ENCODE measurements around the gene P2RX5.
A peak's percentile ranks its signal among the peaks of the same experiment; 100 is the strongest.

P2RX5 gene

DNA sequence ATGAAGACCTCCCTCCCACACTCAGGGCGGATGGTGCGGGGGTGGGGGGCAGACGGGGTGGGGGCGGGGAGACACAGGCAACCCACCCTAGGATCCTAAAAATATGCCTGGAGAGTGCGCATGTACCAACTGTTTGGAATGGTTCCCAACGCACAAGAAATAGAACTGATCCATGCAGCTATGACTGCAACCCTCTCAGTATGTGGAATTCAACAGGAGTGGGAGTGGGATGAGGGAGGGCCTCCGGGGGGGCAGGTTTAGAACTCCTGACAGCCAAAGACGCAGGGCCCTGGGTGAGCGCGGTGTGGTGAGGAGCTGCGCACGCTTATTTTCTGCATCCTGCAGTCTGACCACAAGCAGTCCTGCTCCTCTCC is 1.1 kb upstream of the P2RX5 start:
- no peak overlapping the region for H4K8ac ChIP-seq (ENCODE audit: low read depth, low read length)
- H2AK5ac ChIP-seq (ENCODE audit: low read length) = no peak overlapping the region
- no peaks in the 10 kb centered on the region for H3K79me2 ChIP-seq (ENCODE audit: control insufficient read depth, insufficient read depth, low read length)
- H2BK15ac ChIP-seq (replicated peaks; ENCODE audit: low read depth) = no peak overlapping the region
- WGBS (ENCODE audit: extremely low coverage, insufficient coverage, low lambda C conversion rate) = no CpG with 5 or more reads among the region's 12 CpGs
- no peak overlapping the region for H3K9ac ChIP-seq (ENCODE audit: low read length)
- H3K56ac ChIP-seq (ENCODE audit: low read length) = no peak overlapping the region
- peaks cover 29% of the 10 kb centered on the region for H3K27me3 ChIP-seq (ENCODE audit: insufficient read depth, low read length, poor library complexity)
- no peak overlapping the region for H3K4me3 ChIP-seq (ENCODE audit: low read length)
- no peak overlapping the region for H4K5ac ChIP-seq (ENCODE audit: low read length)
- no peak overlapping the region for H3K23ac ChIP-seq (ENCODE audit: low read length)
- no peak overlapping the region for H3K27ac ChIP-seq (ENCODE audit: low read depth, low read length)
- H3K79me1 ChIP-seq (ENCODE audit: low read length) = no peaks in the 10 kb centered on the region
- H3K4me1 ChIP-seq (ENCODE audit: control insufficient read depth, low read depth, low read length) = no peaks in the 10 kb centered on the region
- no peak overlapping the region for H2BK120ac ChIP-seq (ENCODE audit: low read depth, low read length)
- no peaks in the 10 kb centered on the region for H3K36me3 ChIP-seq (ENCODE audit: control insufficient read depth, insufficient read depth, low read length)
- DNase-seq = no peak
- no peak overlapping the region for H3K18ac ChIP-seq (ENCODE audit: low read length)
- H3K4ac ChIP-seq (ENCODE audit: low read depth, low read length) = no peak overlapping the region
- no peak overlapping the region for H3K4me2 ChIP-seq (ENCODE audit: low read length)
- no peak overlapping the region for H2BK5ac ChIP-seq (ENCODE audit: low read length)

DNA sequence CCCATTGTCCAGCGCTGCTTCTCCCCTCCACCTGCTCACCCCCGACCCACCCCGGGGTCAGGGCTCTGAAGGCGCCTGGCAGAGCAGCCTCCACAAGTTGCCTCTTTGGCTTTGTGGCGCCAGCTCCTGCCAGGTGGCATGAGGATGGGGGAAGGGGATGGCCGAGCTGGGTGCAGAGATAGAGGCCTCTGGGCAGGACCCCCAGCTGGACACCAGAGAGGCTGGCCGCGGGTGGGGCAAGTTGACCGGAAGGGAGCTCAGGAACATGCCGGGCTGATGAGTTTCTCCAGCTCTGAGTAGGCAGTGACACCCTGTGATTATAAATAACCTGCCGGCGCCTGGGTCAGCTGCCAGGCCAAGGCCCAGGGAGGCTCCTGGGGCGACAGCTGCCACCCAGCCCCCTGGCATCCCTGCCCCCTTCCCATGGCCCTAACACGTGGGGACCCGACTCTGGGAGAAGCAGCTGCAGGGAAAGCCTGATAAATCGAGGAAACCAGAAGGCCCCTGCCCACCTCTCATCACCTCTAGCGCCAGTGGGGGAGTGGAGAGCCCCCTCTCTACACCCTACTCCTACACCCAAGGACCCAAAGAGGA is 729 bp downstream of the P2RX5 start:
- no peak overlapping the region for H3K23ac ChIP-seq (ENCODE audit: low read length)
- H3K18ac ChIP-seq (ENCODE audit: low read length) = no peak overlapping the region
- no peak overlapping the region for H2BK120ac ChIP-seq (ENCODE audit: low read depth, low read length)
- no peak overlapping the region for H3K9ac ChIP-seq (ENCODE audit: low read length)
- no peak overlapping the region for H3K4ac ChIP-seq (ENCODE audit: low read depth, low read length)
- no peaks in the 10 kb centered on the region for H3K79me1 ChIP-seq (ENCODE audit: low read length)
- H2AK5ac ChIP-seq (ENCODE audit: low read length) = no peak overlapping the region
- H3K27ac ChIP-seq (ENCODE audit: low read depth, low read length) = no peak overlapping the region
- H3K36me3 ChIP-seq (ENCODE audit: control insufficient read depth, insufficient read depth, low read length) = no peaks in the 10 kb centered on the region
- H3K27me3 ChIP-seq (ENCODE audit: insufficient read depth, low read length, poor library complexity) = peaks cover 29% of the 10 kb centered on the region
- H3K4me1 ChIP-seq (ENCODE audit: control insufficient read depth, low read depth, low read length) = no peaks in the 10 kb centered on the region
- peak overlapping the region; percentile 2 for H3K56ac ChIP-seq (ENCODE audit: low read length)
- no peak overlapping the region for H2BK5ac ChIP-seq (ENCODE audit: low read length)
- H3K4me3 ChIP-seq (ENCODE audit: low read length) = no peak overlapping the region
- no peaks in the 10 kb centered on the region for H3K79me2 ChIP-seq (ENCODE audit: control insufficient read depth, insufficient read depth, low read length)
- H4K8ac ChIP-seq (ENCODE audit: low read depth, low read length) = no peak overlapping the region
- no peak overlapping the region for H4K5ac ChIP-seq (ENCODE audit: low read length)
- no peak for DNase-seq
- no peak overlapping the region for H2BK15ac ChIP-seq (replicated peaks; ENCODE audit: low read depth)
- WGBS (ENCODE audit: extremely low coverage, insufficient coverage, low lambda C conversion rate) = no CpG with 5 or more reads among the region's 17 CpGs
- peak overlapping the region; percentile 70 for H3K4me2 ChIP-seq (ENCODE audit: low read length)

DNA sequence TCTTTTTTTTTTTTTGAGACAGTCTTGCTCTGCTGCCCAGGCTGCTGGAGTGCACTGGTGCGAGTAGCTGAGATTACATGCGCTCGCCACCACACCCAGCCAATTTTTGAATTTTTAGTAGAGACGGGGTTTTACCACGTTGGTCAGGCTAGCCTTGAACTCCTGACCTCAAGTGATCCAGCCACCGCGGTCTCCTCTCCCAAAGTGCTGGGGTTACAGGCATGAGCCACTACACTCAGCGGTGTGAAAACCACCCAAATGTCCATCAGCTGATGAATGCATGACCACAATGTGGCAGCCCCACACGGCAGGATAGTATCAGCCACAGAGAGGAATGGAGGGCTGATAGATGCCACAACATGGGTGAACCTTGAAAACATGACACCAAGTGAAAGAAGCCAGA is 2.1 kb downstream of the P2RX5 start:
- no peaks in the 10 kb centered on the region for H3K79me2 ChIP-seq (ENCODE audit: control insufficient read depth, insufficient read depth, low read length)
- no peak for DNase-seq
- no peak overlapping the region for H2BK120ac ChIP-seq (ENCODE audit: low read depth, low read length)
- H3K56ac ChIP-seq (ENCODE audit: low read length) = no peak overlapping the region
- H3K36me3 ChIP-seq (ENCODE audit: control insufficient read depth, insufficient read depth, low read length) = no peaks in the 10 kb centered on the region
- no peak overlapping the region for H3K4ac ChIP-seq (ENCODE audit: low read depth, low read length)
- no peak overlapping the region for H3K23ac ChIP-seq (ENCODE audit: low read length)
- no peak overlapping the region for H2BK15ac ChIP-seq (replicated peaks; ENCODE audit: low read depth)
- H3K4me2 ChIP-seq (ENCODE audit: low read length) = no peak overlapping the region
- H3K9ac ChIP-seq (ENCODE audit: low read length) = no peak overlapping the region
- no peak overlapping the region for H3K18ac ChIP-seq (ENCODE audit: low read length)
- H4K8ac ChIP-seq (ENCODE audit: low read depth, low read length) = no peak overlapping the region
- no peak overlapping the region for H3K4me3 ChIP-seq (ENCODE audit: low read length)
- H3K27ac ChIP-seq (ENCODE audit: low read depth, low read length) = no peak overlapping the region
- H3K79me1 ChIP-seq (ENCODE audit: low read length) = no peaks in the 10 kb centered on the region
- peaks cover 29% of the 10 kb centered on the region for H3K27me3 ChIP-seq (ENCODE audit: insufficient read depth, low read length, poor library complexity)
- no peaks in the 10 kb centered on the region for H3K4me1 ChIP-seq (ENCODE audit: control insufficient read depth, low read depth, low read length)
- no peak overlapping the region for H4K5ac ChIP-seq (ENCODE audit: low read length)
- no peak overlapping the region for H2BK5ac ChIP-seq (ENCODE audit: low read length)
- WGBS (ENCODE audit: extremely low coverage, insufficient coverage, low lambda C conversion rate) = no CpG with 5 or more reads among the region's 9 CpGs
- H2AK5ac ChIP-seq (ENCODE audit: low read length) = no peak overlapping the region

DNA sequence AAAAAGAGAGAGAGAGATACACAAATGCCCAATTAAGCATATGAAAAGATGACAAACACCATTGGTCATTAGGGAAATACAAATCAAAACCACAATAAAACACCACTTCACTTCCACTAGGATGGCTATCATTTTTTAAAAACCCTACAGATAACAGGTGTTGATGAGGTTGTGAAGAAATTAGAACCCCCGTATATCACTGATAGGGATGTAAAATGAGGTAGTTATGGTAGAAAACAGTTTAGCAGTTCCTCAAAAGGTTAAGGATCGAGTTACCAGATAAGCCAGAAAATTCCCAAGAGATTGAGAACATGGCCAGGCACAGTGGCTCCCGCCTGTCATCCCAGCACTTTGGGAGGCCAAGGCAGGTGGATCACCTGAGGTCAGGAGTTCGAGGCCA is 2.8 kb downstream of the P2RX5 start:
- no peak overlapping the region for H3K18ac ChIP-seq (ENCODE audit: low read length)
- H3K4me3 ChIP-seq (ENCODE audit: low read length) = no peak overlapping the region
- no peak overlapping the region for H3K56ac ChIP-seq (ENCODE audit: low read length)
- WGBS (ENCODE audit: extremely low coverage, insufficient coverage, low lambda C conversion rate) = no CpG with 5 or more reads among the region's 4 CpGs
- no peaks in the 10 kb centered on the region for H3K79me2 ChIP-seq (ENCODE audit: control insufficient read depth, insufficient read depth, low read length)
- no peak overlapping the region for H2BK5ac ChIP-seq (ENCODE audit: low read length)
- H4K5ac ChIP-seq (ENCODE audit: low read length) = no peak overlapping the region
- peaks cover 27% of the 10 kb centered on the region for H3K27me3 ChIP-seq (ENCODE audit: insufficient read depth, low read length, poor library complexity)
- no peaks in the 10 kb centered on the region for H3K79me1 ChIP-seq (ENCODE audit: low read length)
- no peaks in the 10 kb centered on the region for H3K4me1 ChIP-seq (ENCODE audit: control insufficient read depth, low read depth, low read length)
- H3K4me2 ChIP-seq (ENCODE audit: low read length) = no peak overlapping the region
- H4K8ac ChIP-seq (ENCODE audit: low read depth, low read length) = no peak overlapping the region
- no peak for DNase-seq
- H3K23ac ChIP-seq (ENCODE audit: low read length) = no peak overlapping the region
- H2BK15ac ChIP-seq (replicated peaks; ENCODE audit: low read depth) = no peak overlapping the region
- no peak overlapping the region for H3K9ac ChIP-seq (ENCODE audit: low read length)
- H3K36me3 ChIP-seq (ENCODE audit: control insufficient read depth, insufficient read depth, low read length) = no peaks in the 10 kb centered on the region
- H2AK5ac ChIP-seq (ENCODE audit: low read length) = no peak overlapping the region
- H3K4ac ChIP-seq (ENCODE audit: low read depth, low read length) = no peak overlapping the region
- no peak overlapping the region for H3K27ac ChIP-seq (ENCODE audit: low read depth, low read length)
- no peak overlapping the region for H2BK120ac ChIP-seq (ENCODE audit: low read depth, low read length)

DNA sequence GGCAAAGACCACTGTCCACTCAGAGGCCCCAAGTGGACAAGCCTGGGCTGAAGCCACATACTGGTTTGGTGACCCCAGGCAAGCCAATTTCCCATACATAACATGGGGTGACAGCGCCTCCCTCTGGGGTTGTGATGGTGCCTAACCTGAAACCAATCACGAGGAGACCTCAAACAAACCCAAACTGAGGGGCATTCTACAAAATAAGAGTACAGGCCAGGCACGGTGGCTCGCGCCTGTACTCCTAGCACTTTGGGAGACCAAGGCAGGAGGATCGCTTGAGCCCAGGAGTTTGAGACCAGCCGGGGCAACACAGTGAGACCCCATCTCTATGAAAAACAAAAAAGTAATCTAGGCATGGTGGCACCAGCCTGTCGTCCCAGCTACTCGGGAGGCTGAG is 3.6 kb downstream of the P2RX5 start:
- no peak overlapping the region for H2AK5ac ChIP-seq (ENCODE audit: low read length)
- WGBS (ENCODE audit: extremely low coverage, insufficient coverage, low lambda C conversion rate) = no CpG with 5 or more reads among the region's 9 CpGs

DNA sequence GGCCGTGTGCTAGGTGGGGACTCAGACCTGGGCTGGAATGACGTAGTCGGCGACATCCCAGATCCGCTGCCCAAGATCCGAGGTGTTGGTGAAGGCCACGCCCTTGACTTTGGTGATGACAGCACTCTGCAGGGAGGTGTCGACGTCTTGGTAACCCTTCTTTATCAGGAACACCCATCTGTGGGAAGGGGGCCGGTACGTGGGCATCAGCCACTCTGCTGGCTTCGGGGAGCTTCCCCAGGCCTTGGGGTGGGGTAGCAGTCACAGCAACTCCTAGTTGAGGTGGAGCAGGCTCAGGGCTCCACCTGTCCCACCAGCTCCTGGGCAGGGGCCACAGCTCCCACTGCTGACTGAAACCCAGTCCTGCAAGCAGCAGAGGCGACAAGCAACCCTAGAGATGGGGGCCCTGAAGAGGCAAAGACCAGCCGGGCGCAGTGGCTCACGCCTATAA is 4.3 kb downstream of the P2RX5 start:
- no peak overlapping the region for H3K56ac ChIP-seq (ENCODE audit: low read length)
- H3K4ac ChIP-seq (ENCODE audit: low read depth, low read length) = no peak overlapping the region
- H3K18ac ChIP-seq (ENCODE audit: low read length) = no peak overlapping the region
- no peak overlapping the region for H3K23ac ChIP-seq (ENCODE audit: low read length)
- H2BK15ac ChIP-seq (replicated peaks; ENCODE audit: low read depth) = no peak overlapping the region
- H4K5ac ChIP-seq (ENCODE audit: low read length) = no peak overlapping the region
- peaks cover 18% of the 10 kb centered on the region for H3K27me3 ChIP-seq (ENCODE audit: insufficient read depth, low read length, poor library complexity)
- H3K27ac ChIP-seq (ENCODE audit: low read depth, low read length) = no peak overlapping the region
- H3K9ac ChIP-seq (ENCODE audit: low read length) = no peak overlapping the region
- H3K4me3 ChIP-seq (ENCODE audit: low read length) = no peak overlapping the region
- H2AK5ac ChIP-seq (ENCODE audit: low read length) = no peak overlapping the region
- H2BK120ac ChIP-seq (ENCODE audit: low read depth, low read length) = no peak overlapping the region
- peak; percentile 55 for DNase-seq
- no peaks in the 10 kb centered on the region for H3K79me1 ChIP-seq (ENCODE audit: low read length)
- no peaks in the 10 kb centered on the region for H3K4me1 ChIP-seq (ENCODE audit: control insufficient read depth, low read depth, low read length)
- WGBS (ENCODE audit: extremely low coverage, insufficient coverage, low lambda C conversion rate) = no CpG with 5 or more reads among the region's 16 CpGs
- no peak overlapping the region for H2BK5ac ChIP-seq (ENCODE audit: low read length)
- H3K36me3 ChIP-seq (ENCODE audit: control insufficient read depth, insufficient read depth, low read length) = no peaks in the 10 kb centered on the region
- H4K8ac ChIP-seq (ENCODE audit: low read depth, low read length) = no peak overlapping the region
- no peak overlapping the region for H3K4me2 ChIP-seq (ENCODE audit: low read length)
- no peaks in the 10 kb centered on the region for H3K79me2 ChIP-seq (ENCODE audit: control insufficient read depth, insufficient read depth, low read length)

More for the DNA sequence above, 3.6 kb downstream of the P2RX5 start:
- Histone ChIP-seq H2BK120ac (ENCODE audit: low read depth, low read length) (no peak overlapping the region), H4K8ac (ENCODE audit: low read depth, low read length) (no peak overlapping the region), H3K79me1 (ENCODE audit: low read length) (no peaks in the 10 kb centered on the region), H3K27me3 (ENCODE audit: insufficient read depth, low read length, poor library complexity) (peaks cover 20% of the 10 kb centered on the region), H3K4ac (ENCODE audit: low read depth, low read length) (no peak overlapping the region), H4K5ac (ENCODE audit: low read length) (no peak overlapping the region), H3K4me1 (ENCODE audit: control insufficient read depth, low read depth, low read length) (no peaks in the 10 kb centered on the region), H3K27ac (ENCODE audit: low read depth, low read length) (no peak overlapping the region), H3K4me2 (ENCODE audit: low read length) (no peak overlapping the region), H2BK15ac (replicated peaks; ENCODE audit: low read depth) (no peak overlapping the region), H3K56ac (ENCODE audit: low read length) (no peak overlapping the region), H3K36me3 (ENCODE audit: control insufficient read depth, insufficient read depth, low read length) (no peaks in the 10 kb centered on the region), H3K9ac (ENCODE audit: low read length) (no peak overlapping the region), H3K18ac (ENCODE audit: low read length) (no peak overlapping the region), H2BK5ac (ENCODE audit: low read length) (no peak overlapping the region), H3K79me2 (ENCODE audit: control insufficient read depth, insufficient read depth, low read length) (no peaks in the 10 kb centered on the region), H3K23ac (ENCODE audit: low read length) (no peak overlapping the region), H3K4me3 (ENCODE audit: low read length) (no peak overlapping the region)
- peak; percentile 41 for DNase-seq
